GM12872 (cell line): ENCODE measurements around the gene THSD4.

Experiments used
- TF ChIP-seq, protein P1 (sequence below): IDR thresholded peaks from 3 replicates; pipeline ENCODE4 v1.5.1; 2011; ENCODE audit warnings: low read depth, mild to moderate bottlenecking, low read length, moderate library complexity; ENCODE audit not compliant: insufficient read depth

Gene THSD4

DNA sequence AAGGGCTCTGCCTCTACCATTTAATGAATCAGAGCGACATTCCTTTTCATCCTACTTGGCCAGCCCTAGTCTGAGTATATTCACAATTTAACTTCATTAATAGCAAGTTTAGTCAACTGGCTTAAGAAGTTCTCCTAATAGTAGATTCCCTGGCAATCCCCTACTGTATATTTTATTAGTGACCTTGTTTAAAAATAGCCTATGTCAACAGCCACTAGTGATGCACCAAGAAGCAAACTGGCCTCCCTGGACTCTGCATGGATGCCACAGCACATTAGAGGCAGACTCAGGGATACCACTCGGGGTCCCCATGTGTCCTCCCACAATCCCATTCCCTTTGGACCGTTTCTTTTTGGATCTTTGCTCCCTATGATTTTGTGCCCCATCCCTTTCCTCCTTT, 83.6 kb downstream of the THSD4 start:
- TF ChIP-seq, protein P1, sequence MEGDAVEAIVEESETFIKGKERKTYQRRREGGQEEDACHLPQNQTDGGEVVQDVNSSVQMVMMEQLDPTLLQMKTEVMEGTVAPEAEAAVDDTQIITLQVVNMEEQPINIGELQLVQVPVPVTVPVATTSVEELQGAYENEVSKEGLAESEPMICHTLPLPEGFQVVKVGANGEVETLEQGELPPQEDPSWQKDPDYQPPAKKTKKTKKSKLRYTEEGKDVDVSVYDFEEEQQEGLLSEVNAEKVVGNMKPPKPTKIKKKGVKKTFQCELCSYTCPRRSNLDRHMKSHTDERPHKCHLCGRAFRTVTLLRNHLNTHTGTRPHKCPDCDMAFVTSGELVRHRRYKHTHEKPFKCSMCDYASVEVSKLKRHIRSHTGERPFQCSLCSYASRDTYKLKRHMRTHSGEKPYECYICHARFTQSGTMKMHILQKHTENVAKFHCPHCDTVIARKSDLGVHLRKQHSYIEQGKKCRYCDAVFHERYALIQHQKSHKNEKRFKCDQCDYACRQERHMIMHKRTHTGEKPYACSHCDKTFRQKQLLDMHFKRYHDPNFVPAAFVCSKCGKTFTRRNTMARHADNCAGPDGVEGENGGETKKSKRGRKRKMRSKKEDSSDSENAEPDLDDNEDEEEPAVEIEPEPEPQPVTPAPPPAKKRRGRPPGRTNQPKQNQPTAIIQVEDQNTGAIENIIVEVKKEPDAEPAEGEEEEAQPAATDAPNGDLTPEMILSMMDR, result no peak

DNA sequence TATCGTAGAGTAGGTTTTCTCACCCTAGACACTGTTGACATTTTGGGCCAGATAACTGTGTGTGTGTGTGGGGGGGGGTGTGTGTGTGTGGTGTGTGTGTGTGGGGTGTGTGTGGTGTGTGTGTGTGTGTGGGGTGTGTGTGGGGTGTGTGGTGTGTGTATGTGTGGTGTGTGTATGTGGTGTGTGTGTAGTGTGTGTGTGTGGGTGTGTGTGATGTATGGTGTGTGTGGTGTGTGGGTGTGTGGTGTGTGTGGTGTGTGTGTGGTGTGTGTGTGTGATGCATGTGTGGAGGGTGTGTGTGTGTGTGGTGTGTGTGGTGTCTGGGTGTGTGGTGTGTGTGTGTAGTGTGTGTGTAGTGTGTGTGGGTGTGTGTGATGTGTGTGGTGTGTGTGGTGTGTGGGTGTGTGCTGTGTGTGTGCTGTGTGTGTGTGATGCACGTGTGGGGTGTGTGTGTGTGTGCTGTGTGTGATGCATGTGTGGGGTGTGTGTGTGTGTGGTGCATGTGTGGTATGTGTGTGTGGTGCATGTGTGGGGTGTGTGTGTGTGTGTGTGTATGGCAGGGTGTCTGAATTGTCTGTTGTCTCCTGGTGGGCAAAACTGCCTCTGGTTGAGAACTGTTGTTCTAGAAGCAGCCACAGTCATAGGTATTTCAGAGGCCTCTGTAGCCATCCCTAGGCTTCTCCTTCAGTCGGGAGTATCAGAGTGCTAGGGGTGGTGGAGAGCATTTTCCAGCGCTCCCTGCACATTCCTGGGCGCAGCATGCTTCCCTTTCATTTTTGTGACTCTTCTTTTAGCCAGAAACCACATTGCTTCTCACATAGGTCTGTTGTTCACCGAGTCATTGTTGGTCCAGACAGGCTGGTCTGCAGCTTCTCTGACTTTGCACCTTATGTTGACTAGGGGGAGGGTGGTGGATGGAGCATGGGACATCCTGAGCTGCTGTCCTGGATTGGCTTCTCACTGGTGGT, 84.4 kb downstream of the THSD4 start:
- TF ChIP-seq, protein P1, result no peak

DNA sequence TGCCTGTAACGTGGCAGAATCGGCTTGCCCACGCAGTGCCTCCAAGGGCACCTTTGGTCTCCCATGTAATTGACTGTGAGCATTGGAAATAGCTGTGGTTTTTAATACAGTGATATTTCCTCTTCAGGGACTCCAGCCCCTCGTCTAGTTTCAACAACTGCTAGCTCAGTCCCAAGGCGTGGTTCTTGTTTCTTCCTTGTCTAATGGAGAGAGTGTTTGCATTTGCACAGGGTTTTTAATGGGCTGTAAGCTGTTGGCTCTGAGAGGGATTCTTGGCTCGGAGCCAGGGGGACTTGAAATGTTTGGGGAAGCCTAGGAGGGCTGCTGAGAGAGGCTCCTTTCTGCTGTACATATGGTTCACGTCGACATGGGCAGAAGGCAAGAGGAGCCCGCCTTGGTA, 86.2 kb downstream of the THSD4 start:
- TF ChIP-seq, protein P1, result no peak

DNA sequence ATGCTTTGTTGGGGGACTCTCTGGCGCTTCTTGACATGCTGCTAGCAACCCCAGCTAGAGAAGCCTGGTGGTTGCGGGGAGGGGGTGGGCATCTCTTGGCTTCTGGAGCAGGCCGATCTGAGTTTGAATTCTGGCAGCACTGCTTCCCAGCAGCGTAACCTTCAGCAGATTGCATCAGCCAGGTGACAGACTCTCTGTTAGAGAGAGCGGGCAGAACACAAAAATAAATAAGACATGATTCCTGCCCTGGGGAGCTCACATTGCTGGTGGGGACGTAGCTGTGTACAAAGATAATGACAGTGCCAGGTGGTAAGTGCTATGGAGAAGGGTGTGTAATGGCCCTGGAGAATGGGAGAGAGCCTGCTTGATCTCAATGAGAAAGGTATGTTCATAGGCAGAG, 87.4 kb downstream of the THSD4 start:
- TF ChIP-seq, protein P1, result no peak

DNA sequence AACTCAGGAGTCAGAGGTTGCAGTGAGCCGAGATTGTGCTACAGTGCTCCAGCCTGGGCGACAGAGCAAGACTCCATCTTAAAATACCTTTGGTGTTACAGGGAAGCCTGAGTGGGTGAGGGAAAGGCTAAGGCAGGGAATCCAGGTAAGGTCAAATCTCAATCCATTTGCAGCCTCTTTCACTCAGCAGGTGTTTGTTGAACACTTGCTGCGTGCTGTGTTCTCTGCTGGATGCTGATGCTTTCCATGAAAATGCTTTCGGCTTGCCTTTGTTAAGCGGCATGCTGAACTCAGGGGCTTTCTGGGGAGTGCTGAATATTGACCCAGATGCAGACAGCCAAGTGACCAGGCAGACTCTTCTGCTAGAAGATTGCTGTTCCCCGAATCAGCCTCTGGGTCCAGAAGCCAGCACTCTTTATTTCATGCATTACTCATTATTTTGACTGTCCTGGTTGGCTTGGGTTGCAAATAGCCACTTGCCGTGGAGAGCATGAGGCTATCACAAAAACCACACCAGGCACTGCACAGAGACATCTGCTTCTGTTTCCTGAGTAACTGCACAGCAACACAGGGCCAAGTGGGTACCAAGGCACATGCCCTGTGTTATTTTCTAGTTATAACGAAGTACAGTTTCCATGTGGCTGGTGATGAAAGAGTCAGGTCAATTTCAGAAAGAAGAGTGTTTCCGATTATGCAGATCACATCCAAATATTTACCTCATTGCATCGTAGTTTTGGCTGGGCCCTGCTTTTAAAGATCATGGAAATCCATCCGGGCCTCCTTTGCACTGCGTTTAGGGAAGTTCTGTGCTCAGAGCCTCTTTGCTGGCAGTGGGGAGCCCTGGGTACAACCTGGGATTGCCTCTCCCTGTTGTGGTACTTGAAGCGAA, 88.6 kb downstream of the THSD4 start:
- TF ChIP-seq, protein P1, result no peak

DNA sequence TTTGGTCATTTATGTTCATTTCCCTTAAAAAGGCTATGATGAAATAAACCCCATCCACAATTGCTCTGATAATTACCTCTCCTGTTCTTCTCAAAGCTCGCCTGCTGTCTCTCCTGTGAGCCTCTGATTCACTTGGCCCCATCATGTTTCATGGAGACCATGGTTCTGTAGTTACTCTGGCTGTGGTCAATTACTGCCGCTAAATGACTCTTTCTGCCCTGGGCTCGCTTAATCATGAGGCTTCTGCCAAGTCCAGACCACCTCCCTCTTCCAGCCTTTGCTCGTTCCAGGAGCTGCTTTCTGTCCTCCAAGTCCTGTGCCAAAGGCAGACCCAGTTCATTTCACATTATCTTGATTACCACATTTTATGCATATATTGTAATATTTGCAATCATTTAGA, 91.9 kb downstream of the THSD4 start:
- TF ChIP-seq, protein P1, result no peak

DNA sequence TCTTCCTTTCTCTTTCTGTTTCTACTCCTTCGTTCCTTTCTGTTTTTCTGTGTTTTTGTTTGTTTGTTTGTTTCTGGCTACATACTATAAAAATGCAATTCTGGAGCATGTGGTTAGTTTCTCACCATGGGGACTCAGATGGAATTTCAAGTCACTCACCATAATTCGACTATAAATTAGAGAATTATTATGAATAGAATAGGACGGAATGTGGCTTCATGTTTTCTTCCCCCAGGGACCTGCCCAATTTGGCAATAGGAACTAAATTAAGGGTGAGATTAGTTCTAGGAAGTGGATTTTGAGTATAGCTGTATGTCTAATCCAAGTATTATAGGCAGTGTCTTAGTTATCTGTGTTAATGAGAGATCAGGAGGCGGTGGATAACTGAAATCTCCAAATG, 96.9 kb downstream of the THSD4 start:
- TF ChIP-seq, protein P1, result no peak
